ENCODE results near the gene PET100. TPM values are rescaled to one million over a fixed set of nuclear protein-coding genes. Genes with fewer than 3 reads are reported as not detected.

PET100 gene
- polyA plus RNA-seq, 3 donors, result 39.6 to 101 (median 62.3) TPM

DNA sequence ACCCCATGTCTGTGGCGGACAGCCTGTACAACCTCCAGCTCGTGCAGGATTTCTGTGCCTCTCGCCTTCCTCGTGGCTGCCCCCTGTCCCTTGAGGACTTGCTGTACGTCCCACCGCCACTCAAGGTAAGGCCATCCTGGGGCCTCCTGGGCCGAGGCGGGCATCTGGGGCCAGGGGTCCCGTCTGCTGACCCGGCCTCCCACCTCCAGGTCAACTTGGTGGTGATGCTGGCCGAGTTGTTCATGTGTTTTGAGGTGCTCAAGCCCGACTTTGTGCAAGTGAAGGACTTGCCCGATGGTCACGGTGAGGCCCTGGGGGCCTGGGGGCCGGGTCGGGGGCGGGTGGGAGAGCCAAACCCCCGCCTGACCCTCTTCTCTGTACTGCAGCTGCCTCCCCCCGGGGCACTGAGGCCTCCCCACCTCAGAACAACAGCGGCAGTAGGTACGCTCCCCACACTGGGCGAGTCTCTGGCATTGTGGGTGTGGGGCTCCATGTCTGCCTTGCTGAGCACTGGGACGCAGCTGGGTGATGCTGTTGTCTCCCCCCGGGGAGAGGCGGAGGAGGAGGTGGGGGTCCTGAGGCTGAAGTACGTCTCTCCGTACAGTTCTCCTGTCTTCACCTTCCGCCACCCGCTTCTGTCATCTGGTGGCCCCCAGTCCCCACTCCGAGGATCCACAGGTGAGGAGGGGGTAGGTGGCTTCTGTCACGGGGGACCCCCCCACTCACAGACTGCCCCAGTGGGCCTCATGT, 18.9 kb upstream of the PET100 start:
- 83 to 88% (median 84%) methylated on average over 30 to 31 of the region's 31 CpGs for WGBS, 3 donors

DNA sequence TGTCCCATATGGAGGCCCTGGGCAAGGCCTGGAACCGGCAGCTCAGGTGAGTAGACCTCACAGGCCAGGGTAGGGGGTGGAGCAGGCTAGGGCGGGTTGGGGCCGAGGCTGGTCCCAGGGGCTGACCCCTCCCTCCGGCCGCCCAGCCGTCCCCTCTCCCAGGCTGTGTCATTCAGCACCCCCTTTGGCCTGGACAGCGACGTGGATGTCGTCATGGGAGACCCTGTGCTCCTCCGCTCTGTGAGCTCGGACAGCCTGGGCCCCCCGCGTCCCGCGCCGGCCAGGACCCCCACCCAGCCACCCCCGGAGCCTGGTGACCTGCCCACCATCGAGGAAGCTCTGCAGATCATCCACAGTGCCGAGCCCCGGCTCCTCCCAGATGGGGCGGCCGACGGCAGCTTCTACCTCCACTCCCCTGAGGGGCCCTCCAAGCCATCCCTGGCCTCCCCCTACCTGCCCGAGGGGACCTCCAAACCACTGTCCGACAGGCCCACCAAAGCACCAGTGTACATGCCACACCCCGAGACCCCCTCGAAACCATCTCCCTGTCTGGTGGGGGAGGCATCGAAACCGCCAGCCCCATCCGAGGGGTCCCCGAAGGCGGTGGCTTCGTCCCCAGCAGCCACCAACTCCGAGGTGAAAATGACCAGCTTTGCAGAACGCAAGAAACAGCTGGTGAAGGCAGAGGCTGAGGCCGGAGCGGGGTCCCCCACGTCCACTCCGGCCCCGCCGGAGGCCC, 17.9 kb upstream of the PET100 start:
- whole genome bisulfite sequencing, 3 donors, result 84 to 93% (median 87%) methylated on average over 37 to 41 of the region's 41 CpGs

More for the DNA sequence above, 18.9 kb upstream of the PET100 start:
- H3K27ac ChIP-seq (ENCODE audit: low read depth, low read length), result no peak overlapping the region

DNA sequence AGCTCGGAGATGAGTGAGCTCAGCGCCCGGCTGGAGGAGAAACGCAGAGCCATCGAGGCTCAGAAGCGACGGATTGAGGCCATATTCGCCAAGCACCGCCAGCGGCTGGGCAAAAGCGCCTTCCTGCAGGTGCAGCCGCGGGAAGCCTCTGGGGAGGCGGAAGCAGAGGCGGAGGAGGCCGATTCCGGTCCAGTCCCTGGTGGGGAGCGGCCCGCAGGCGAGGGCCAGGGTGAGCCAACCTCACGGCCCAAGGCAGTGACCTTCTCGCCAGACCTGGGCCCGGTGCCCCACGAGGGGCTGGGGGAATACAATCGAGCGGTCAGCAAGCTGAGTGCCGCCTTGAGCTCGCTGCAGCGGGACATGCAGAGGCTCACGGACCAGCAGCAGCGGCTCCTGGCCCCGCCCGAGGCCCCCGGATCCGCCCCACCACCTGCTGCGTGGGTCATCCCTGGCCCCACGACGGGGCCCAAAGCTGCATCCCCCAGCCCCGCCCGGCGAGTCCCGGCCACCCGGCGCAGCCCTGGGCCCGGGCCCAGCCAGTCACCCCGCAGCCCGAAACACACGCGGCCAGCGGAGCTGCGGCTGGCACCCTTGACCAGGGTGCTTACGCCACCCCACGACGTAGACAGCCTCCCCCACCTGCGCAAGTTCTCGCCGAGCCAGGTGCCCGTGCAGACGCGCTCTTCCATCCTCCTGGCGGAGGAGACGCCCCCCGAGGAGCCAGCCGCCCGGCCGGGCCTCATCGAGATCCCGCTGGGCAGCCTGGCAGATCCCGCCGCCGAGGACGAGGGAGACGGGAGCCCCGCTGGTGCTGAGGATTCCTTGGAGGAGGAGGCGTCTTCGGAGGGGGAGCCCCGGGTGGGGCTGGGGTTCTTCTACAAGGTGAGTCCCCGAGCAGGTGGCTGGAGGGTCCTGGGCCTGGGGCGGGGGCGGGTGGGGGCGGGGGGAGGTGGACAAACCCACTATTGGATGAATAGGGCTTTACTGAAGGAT, 17.0 kb upstream of the PET100 start:
- no peak overlapping the region for H3K27ac ChIP-seq (ENCODE audit: low read depth, low read length)
- WGBS, 3 donors, result 91 to 92% (median 91%) methylated on average over 72 to 81 of the region's 81 CpGs

More for the DNA sequence above, 17.9 kb upstream of the PET100 start:
- H3K27ac ChIP-seq (ENCODE audit: low read depth, low read length), result no peak overlapping the region

DNA sequence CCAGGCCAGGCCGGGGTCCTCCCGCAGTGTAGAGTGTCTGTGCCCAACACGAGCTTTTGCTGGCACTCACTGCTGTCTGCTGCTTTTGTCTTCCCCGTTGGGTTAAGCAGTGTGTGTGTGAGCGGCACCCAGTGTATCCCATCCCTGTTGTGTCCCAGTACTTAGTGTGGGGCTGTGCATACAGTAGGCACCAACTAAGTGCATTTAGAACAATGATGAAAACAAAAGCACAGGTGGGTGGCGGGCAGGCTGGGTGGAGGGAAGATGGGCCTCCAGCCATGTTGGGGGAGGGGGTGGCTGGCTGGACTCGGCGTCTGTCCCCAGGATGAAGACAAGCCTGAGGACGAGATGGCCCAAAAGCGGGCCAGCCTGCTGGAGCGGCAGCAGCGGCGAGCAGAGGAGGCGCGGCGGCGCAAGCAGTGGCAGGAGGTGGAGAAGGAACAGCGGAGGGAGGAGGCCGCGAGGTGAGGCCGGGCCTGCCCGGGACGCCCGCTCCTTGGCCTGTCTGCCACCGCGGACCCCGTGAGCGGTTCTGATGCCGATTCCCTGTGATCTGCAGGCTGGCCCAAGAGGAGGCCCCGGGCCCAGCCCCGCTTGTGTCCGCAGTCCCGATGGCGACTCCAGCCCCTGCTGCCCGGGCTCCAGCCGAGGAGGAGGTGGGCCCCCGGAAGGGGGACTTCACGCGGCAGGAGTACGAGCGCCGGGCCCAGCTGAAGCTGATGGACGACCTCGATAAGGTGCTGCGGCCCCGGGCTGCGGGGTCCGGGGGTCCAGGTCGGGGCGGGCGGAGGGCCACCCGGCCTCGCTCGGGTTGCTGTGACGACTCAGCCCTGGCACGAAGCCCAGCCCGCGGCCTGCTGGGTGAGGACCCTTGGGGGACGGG, 14.5 kb upstream of the PET100 start:
- WGBS, 3 donors, result 78 to 84% (median 84%) methylated on average over 47 to 59 of the region's 59 CpGs
- no peak overlapping the region for H3K27ac ChIP-seq (ENCODE audit: low read depth, low read length)

- WGBS, 3 donors, result 93 to 96% (median 93%) methylated on average over 12 of the region's 12 CpGs
- H3K27ac ChIP-seq (ENCODE audit: low read depth, low read length), result no peak overlapping the region
These were observed 12.4 kb upstream of the PET100 start for GRCh38 chr19:7617172-7617571.

DNA sequence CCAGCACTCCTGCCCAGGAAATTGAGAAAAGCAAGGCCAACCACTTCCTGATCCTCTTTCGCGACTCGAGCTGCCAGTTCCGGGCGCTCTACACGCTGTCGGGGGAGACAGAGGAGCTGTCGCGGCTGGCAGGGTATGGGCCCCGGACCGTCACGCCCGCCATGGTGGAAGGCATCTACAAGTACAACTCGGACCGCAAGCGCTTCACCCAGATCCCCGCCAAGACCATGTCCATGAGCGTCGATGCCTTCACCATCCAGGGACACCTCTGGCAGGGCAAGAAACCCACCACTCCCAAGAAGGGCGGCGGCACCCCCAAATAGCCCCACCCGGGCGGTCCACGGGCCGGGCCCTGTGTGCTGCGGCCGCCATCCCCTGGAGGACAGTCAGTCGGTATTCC, 11.9 kb upstream of the PET100 start:
- no peak overlapping the region for H3K27ac ChIP-seq (ENCODE audit: low read depth, low read length)
- 71 to 90% (median 78%) methylated on average over 28 of the region's 28 CpGs for WGBS, 3 donors

DNA sequence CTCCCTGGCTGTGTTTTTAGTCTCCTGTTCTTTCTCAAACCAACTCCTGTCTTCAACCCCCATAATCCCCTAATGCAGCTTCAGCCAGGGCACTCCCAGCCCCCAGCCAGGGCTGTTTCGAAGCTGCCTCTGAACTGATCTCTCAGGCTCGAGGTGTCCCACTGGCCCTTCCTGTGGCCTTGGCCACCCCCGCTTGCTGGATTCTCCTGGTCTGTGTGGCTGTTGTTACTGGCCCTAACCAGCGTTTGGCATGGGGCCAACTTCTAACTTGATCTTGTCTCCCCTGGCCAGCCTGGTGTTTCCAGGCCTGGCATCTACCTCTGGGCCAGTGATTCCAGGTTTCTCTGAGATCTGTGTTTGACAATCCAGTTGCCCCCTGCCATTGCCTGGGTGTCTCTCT, 11.2 kb upstream of the PET100 start:
- no peak overlapping the region for H3K27ac ChIP-seq (ENCODE audit: low read depth, low read length)
- 23 to 68% (median 59%) methylated on average over 4 of the region's 4 CpGs for WGBS, 3 donors

DNA sequence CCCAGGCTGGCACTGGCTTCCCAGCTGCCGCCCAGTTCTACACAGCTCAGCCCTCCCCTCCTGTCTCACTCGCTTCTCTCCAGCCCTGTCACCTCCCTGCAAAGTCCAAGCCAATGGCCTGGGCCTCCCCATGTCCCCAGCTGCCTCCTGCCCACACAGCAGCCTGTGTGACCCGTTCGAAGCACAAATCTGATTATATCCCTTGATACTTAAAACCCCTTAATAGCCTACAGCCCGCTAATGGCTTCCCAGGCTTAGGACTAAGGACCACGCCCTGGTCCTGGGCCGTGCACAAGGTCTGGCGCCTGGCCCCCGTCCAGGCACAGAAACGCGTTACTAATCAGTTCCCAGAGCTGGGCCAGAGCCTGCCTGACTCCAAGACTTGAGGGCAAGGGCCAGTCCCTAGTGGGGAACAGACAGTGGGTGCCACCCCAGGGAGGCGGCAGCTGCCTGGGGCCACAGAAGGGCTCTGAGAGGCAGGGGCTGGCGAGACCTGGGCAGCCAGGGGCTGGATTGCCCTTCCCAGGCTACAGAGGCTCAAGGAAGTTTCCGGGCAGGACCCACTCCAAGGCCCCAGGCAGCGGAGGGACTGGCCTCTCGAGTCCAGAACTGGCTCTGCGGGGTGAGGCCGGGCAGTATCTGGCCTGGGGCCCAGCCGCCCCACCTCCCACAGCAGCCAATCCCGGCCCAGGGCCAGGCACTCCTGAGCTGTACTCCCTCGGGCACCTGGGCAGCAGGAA, 10.7 kb upstream of the PET100 start:
- H3K27ac ChIP-seq (ENCODE audit: low read depth, low read length), result no peak overlapping the region
- WGBS, 3 donors, result 27 to 78% (median 75%) methylated on average over 20 to 21 of the region's 21 CpGs

DNA sequence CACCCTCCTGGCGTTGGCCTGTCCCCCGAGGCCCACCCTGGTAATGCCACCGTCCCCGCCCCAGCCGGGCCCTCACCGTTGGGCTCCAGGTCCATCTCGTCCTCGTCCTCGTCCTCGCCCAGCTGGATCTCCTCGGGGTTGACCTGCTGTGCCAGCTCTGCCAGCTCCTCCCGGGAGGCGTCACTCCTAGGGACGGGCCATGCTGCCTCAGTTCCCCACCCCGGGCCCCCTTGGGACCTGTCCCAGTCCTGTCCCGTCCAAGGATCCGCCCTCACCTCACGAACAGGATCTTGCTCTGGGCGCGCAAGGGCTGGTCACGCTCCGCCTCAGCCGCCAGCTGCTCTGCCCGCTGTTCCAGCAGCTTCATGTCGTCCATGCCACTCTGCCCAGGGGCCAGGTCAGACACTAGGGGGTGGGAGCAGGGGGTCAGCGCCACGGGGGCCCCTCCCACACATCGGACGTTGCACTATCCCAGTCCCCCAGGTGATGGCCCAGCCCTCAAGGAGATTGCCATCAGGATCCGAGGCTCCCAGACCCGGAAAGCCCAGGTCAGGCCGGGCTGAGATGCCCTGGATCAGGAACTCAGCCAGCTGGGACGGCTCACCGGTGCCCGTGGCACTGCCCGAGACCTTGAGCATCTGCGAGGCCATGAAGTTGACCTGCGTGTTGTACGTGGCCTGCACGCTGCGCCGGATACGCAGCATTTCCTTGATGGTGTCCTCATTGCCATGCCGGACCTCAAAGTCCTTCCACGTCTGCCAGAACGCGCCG, 9.7 kb upstream of the PET100 start:
- no peak overlapping the region for H3K27ac ChIP-seq (ENCODE audit: low read depth, low read length)

DNA sequence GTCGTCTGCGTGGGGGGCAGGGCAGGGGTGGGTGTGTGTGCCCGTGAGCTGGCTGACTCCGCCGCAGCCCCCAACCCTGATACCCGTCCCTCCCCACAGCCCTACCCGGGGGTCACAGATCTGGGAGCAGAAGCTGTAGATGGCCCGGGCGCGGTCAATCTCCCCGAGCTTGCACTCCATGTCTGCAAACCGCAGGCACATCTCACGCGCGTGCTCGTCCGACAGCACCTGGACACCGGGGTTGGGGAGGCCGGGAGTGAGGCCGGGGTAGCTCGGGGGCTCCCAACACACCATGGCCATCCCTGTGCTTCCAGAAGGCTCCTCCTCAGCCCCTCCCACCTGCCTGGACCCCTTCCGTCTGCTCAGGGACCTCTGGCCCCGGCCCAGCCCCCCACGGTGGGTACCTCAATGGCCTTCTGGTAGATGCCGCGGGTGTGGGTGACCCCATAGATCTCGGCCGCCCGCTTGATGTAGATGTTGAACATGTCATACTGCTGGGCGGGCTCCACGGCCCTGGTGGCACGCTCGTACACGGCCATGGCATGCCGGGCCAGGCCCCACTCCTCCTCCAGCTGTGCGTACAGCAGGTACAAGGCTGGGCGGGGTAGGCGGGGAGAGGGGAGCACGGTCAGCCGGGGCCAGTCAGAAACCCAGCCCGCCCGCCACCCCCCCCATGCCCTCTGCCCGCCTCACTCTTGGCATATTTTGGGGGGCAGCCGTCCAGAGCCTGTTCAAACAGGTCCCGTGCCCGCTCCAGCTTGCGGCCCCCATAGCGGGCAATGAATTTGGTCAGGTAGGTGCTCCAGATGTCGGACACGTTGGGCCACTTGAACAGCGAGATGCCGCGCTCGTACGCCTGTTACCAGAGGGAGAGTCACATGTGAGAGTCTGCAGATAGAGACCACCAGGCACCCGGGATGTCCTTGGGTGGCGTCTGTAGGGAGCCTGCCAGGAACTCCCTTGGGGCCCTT, 8.9 kb upstream of the PET100 start:
- no peak overlapping the region for H3K27ac ChIP-seq (ENCODE audit: low read depth, low read length)
- 93 to 95% (median 93%) methylated on average over 55 to 57 of the region's 57 CpGs for WGBS, 3 donors

More for the DNA sequence above, 9.7 kb upstream of the PET100 start:
- 54 to 91% (median 85%) methylated on average over 46 to 48 of the region's 48 CpGs for WGBS, 3 donors

GRCh38 chr19:7622933-7623685, 6.5 kb upstream of the PET100 start:
- H3K27ac ChIP-seq (ENCODE audit: low read depth, low read length), result no peak overlapping the region
- 81 to 87% (median 82%) methylated on average over 16 of the region's 16 CpGs for WGBS, 3 donors

DNA sequence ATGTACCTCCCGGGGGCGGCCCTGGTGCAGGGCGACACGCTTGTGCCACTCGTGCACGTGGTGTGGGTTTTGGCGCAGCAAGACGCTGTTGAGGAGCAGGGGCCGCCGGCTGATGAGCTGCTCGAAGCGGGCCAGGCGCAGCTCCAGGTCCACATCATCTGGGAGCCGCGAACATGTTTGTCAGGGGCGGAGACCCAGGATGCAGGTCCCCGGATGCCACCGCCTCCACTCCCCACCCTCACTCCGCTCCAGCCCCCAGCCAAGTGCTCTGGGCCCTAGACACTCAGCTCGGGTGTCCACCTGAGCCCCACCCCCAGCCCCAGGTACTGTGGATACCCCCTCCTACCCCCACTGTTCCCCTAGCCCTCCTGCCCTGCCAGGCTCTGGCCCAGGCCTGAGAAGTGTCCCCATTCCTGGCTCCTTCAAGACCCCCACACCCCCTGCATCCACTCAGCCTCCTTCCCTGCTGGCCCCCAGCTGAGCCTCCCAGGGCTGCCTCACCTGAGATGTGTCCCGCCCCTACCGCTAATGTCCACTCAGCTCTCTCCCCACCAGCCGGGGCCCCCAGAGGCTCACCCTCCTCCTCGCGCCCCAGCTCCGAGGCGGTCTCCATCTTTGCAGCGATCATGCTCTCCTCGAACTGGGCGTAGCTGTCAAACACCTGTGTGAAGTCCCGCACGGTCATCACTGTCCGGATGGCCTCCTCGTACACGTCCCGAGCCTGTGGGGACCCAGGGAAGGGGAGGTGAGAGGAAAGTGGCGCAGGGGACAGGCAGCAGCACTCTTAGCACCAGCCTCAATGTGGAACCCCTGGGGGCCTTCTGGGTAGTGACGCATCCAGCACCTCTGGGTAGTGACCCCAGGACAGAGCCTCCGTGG, 5.6 kb upstream of the PET100 start:
- 89 to 94% (median 94%) methylated on average over 34 to 39 of the region's 39 CpGs for WGBS, 3 donors
- H3K27ac ChIP-seq (ENCODE audit: low read depth, low read length), result no peak overlapping the region

GRCh38 chr19:7624810-7625209, 4.8 kb upstream of the PET100 start:
- 90 to 94% (median 92%) methylated on average over 17 of the region's 17 CpGs for WGBS, 3 donors
- no peak overlapping the region for H3K27ac ChIP-seq (ENCODE audit: low read depth, low read length)

Measured in adipose tissue (tissue), 3 donors.